GM12892 (cell line): ENCODE measurements around the gene NAV2.

Experiments
- POLR2A ChIP-seq: IDR thresholded peaks from 2 replicates; pipeline ENCODE4 v1.6.1; 2011; ENCODE audit warnings: low read depth, low read length, control low read depth
- POLR2AphosphoS5 ChIP-seq: IDR thresholded peaks from 2 replicates; pipeline ENCODE4 v1.6.1; 2011; ENCODE audit warnings: low read depth, low read length, control low read depth

DNA sequence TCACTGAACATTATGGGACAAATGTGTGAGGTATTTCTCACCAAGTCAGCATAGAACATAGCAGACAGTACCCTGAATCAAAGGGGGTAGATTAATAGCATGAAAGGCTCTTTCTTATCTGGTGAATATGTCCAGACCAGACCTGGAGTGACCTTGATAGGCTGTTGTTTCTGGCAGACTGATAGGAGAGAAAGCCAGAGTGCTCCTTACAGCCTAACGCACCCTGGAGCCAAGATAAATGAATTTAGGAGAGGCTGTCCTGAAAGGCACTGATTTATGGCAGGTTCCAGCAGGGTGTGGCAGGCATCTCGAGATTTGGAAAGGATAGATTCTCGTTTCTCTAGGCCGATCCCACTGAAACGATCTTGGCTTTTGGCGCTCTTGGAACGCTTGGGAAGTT is 243.0 kb downstream of the NAV2 start:
- no peak for TF ChIP-seq POLR2A
- no peak for TF ChIP-seq POLR2AphosphoS5
